ENCODE results near the gene AMZ2.

DNA sequence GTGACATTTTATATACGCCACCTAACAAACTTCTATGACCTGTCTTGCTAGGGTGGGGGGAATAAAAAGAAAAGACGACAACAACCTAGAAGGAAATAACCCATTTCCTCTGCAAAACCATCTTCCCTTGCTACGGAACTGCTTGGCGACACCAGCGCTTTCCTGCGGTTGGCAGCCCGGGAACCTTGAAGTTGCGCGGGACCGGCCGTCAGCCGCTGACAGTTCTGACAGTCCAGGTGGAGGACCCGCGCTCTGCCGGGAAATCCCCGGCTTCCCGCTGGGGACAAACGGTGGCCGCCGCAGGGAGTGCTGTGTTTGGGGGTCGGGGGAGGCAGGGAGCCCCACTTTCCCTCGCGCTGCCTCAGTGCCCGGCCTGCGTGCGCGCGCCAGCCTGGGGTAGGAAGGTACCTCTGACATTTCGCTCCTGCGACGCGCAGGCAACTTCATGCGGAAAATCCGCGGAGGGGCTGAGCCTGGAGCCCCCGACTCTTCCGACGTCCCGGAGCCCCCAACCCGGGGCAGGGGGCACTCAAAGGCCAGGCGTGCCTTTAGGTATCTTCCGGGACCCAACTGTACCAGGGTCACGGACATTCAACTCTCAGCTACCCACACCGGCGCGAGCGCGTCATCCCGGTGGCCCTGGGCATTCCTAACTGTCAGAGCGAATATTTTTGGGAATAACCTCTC lies 42.6 kb downstream of the AMZ2 start:
- TF ChIP-seq POLR2A (IDR thresholded peaks at IDR 0.05) = no peak
- TF ChIP-seq, protein P1, sequence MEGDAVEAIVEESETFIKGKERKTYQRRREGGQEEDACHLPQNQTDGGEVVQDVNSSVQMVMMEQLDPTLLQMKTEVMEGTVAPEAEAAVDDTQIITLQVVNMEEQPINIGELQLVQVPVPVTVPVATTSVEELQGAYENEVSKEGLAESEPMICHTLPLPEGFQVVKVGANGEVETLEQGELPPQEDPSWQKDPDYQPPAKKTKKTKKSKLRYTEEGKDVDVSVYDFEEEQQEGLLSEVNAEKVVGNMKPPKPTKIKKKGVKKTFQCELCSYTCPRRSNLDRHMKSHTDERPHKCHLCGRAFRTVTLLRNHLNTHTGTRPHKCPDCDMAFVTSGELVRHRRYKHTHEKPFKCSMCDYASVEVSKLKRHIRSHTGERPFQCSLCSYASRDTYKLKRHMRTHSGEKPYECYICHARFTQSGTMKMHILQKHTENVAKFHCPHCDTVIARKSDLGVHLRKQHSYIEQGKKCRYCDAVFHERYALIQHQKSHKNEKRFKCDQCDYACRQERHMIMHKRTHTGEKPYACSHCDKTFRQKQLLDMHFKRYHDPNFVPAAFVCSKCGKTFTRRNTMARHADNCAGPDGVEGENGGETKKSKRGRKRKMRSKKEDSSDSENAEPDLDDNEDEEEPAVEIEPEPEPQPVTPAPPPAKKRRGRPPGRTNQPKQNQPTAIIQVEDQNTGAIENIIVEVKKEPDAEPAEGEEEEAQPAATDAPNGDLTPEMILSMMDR (IDR thresholded peaks at IDR 0.05) = no peak

Data from uterus (tissue), 2 donors.